ENCODE data around the gene RAB27B.

The RAB27B gene

GRCh38 chr18:54792079-54792478 is 36.2 kb upstream of the RAB27B start:
- no peak overlapping the region for H3K4me2 ChIP-seq (ENCODE audit: low read length)
- no peaks in the 10 kb centered on the region for H3K27me3 ChIP-seq (ENCODE audit: insufficient read depth, low read length)
- TF ChIP-seq CTCF (IDR thresholded peaks at IDR 0.05; ENCODE audit: low read length) (no peak), EZH2 (IDR thresholded peaks at IDR 0.05; ENCODE audit: borderline replicate concordance, low read length) (no peak)
- no peaks in the 10 kb centered on the region for H3K9me2 ChIP-seq (ENCODE audit: low read depth, low read length)
- no peak overlapping the region for H2AFZ ChIP-seq (ENCODE audit: low read length)
- H4K20me1 ChIP-seq (ENCODE audit: insufficient read depth, low read length): no peaks in the 10 kb centered on the region
- H3K79me2 ChIP-seq (ENCODE audit: insufficient read depth, low read length): no peaks in the 10 kb centered on the region
- no peak overlapping the region for H3K27ac ChIP-seq (ENCODE audit: low read depth, low read length, poor library complexity, severe bottlenecking)
- H3F3A ChIP-seq (ENCODE audit: insufficient read depth, low read length): no peaks in the 10 kb centered on the region
- no peak overlapping the region for H3K9ac ChIP-seq (ENCODE audit: low read length)
- H3K36me3 ChIP-seq (ENCODE audit: insufficient read depth, low read length): no peaks in the 10 kb centered on the region
- no peaks in the 10 kb centered on the region for H3K4me1 ChIP-seq (ENCODE audit: insufficient read depth, low read length, severe bottlenecking)
- no peaks in the 10 kb centered on the region for H3K9me3 ChIP-seq (ENCODE audit: low read length)
- H3K4me3 ChIP-seq (ENCODE audit: low read depth, low read length, poor library complexity, severe bottlenecking): no peak overlapping the region

DNA sequence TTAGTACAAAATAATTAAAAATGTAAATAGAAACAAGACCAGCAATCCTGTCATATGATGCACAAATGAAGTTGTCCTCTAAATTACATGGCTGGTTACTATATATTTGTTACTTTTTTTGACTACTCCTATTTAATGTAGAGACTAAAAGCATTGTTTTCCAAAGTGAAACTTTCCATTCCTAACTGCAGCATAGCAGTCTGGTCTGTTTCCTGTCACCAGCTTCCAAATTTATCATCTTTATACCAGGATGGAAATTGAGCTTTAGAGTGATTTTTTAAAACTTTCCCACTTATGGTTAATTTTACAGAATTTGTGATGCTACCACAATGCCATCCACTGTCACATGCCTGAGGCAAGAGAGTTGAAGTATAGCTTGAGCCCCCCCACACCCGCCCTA is 33.5 kb upstream of the RAB27B start:
- Histone ChIP-seq H2AFZ (ENCODE audit: low read length) (no peak overlapping the region), H3K27ac (ENCODE audit: low read depth, low read length, poor library complexity, severe bottlenecking) (no peak overlapping the region), H3K79me2 (ENCODE audit: insufficient read depth, low read length) (no peaks in the 10 kb centered on the region), H4K20me1 (ENCODE audit: insufficient read depth, low read length) (no peaks in the 10 kb centered on the region), H3K36me3 (ENCODE audit: insufficient read depth, low read length) (no peaks in the 10 kb centered on the region), H3K9me3 (ENCODE audit: low read length) (no peaks in the 10 kb centered on the region), H3K27me3 (ENCODE audit: insufficient read depth, low read length) (no peaks in the 10 kb centered on the region), H3K9ac (ENCODE audit: low read length) (no peak overlapping the region), H3K4me1 (ENCODE audit: insufficient read depth, low read length, severe bottlenecking) (no peaks in the 10 kb centered on the region), H3K4me3 (ENCODE audit: low read depth, low read length, poor library complexity, severe bottlenecking) (no peak overlapping the region), H3F3A (ENCODE audit: insufficient read depth, low read length) (no peaks in the 10 kb centered on the region), H3K9me2 (ENCODE audit: low read depth, low read length) (no peaks in the 10 kb centered on the region), H3K4me2 (ENCODE audit: low read length) (no peak overlapping the region)
- TF ChIP-seq EZH2 (IDR thresholded peaks at IDR 0.05; ENCODE audit: borderline replicate concordance, low read length) (no peak), CTCF (IDR thresholded peaks at IDR 0.05; ENCODE audit: low read length) (no peak)

- Histone ChIP-seq H3F3A (ENCODE audit: insufficient read depth, low read length) (no peaks in the 10 kb centered on the region), H3K9ac (ENCODE audit: low read length) (no peak overlapping the region), H4K20me1 (ENCODE audit: insufficient read depth, low read length) (no peaks in the 10 kb centered on the region), H2AFZ (ENCODE audit: low read length) (no peak overlapping the region), H3K27me3 (ENCODE audit: insufficient read depth, low read length) (no peaks in the 10 kb centered on the region), H3K4me3 (ENCODE audit: low read depth, low read length, poor library complexity, severe bottlenecking) (no peak overlapping the region), H3K4me2 (ENCODE audit: low read length) (no peak overlapping the region), H3K4me1 (ENCODE audit: insufficient read depth, low read length, severe bottlenecking) (no peaks in the 10 kb centered on the region), H3K9me2 (ENCODE audit: low read depth, low read length) (no peaks in the 10 kb centered on the region), H3K79me2 (ENCODE audit: insufficient read depth, low read length) (no peaks in the 10 kb centered on the region), H3K27ac (ENCODE audit: low read depth, low read length, poor library complexity, severe bottlenecking) (no peak overlapping the region), H3K36me3 (ENCODE audit: insufficient read depth, low read length) (no peaks in the 10 kb centered on the region), H3K9me3 (ENCODE audit: low read length) (no peaks in the 10 kb centered on the region)
- TF ChIP-seq CTCF (IDR thresholded peaks at IDR 0.05; ENCODE audit: low read length) (no peak), EZH2 (IDR thresholded peaks at IDR 0.05; ENCODE audit: borderline replicate concordance, low read length) (no peak)
Measured at GRCh38 chr18:54798186-54798585, 30.1 kb upstream of the RAB27B start.
